ENCODE data around the gene ACD. TPM values are rescaled to one million over a fixed set of nuclear protein-coding genes. Genes with fewer than 3 reads are reported as not detected.

Gene ACD
- total RNA-seq, 1 experiment from 2014 or later: 41.3 TPM

DNA sequence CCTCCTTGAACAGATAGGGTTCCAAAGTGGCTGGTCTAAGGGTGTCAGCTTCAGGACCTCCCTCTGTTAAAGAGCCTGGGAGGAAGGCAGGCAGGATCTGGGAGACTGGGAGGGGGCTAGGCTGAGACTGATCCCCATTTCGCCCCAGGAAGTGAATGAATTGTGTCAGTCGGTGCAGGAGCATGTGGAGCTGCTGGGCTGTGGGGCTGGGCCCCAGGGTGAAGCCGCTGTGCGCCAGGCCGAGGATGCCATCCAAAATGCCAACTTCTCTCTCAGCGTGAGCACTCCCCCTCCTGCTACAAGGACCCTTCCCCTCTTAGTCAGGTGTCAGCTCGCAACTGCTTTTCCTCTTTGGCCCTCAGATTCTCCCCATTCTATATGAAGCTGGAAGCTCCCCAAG is 9.0 kb downstream of the ACD start:
- ChIA-PET POLR2A (no interaction called here), CTCF (interaction anchor here (2.2 to 6.8 kb wide), 5 partner anchors 12 to 137 kb away, joined by 5 to 60 read pairs (median 13); no protein-coding TSS in a partner anchor)
- no peaks in the 10 kb centered on the region for H3K9me3 Mint-ChIP-seq
- H3K36me3 Mint-ChIP-seq: peaks cover 4% of the 10 kb centered on the region; the same call in 1 of the 2 replicates
- no peak overlapping the region for H3K4me3 Mint-ChIP-seq
- TF ChIP-seq, protein P1, sequence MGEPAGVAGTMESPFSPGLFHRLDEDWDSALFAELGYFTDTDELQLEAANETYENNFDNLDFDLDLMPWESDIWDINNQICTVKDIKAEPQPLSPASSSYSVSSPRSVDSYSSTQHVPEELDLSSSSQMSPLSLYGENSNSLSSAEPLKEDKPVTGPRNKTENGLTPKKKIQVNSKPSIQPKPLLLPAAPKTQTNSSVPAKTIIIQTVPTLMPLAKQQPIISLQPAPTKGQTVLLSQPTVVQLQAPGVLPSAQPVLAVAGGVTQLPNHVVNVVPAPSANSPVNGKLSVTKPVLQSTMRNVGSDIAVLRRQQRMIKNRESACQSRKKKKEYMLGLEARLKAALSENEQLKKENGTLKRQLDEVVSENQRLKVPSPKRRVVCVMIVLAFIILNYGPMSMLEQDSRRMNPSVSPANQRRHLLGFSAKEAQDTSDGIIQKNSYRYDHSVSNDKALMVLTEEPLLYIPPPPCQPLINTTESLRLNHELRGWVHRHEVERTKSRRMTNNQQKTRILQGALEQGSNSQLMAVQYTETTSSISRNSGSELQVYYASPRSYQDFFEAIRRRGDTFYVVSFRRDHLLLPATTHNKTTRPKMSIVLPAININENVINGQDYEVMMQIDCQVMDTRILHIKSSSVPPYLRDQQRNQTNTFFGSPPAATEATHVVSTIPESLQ (CRISPR knock-in tag; IDR thresholded peaks at IDR 0.05): no peak
- TF ChIP-seq TEAD4 (CRISPR knock-in tag; IDR thresholded peaks at IDR 0.05) (no peak), SP1 (CRISPR knock-in tag; conservative IDR thresholded peaks at IDR 0.05) (no peak), NFATC4 (CRISPR knock-in tag; IDR thresholded peaks at IDR 0.05) (no peak), ZBTB21 (CRISPR knock-in tag; IDR thresholded peaks at IDR 0.05; ENCODE audit: borderline replicate concordance) (no peak), ZNF416 (CRISPR knock-in tag; IDR thresholded peaks at IDR 0.05) (no peak), TCF7 (CRISPR knock-in tag; IDR thresholded peaks at IDR 0.05; ENCODE audit: low read depth) (no peak), CBFB (CRISPR knock-in tag; IDR thresholded peaks at IDR 0.05; ENCODE audit: low read depth) (no peak)
- TF ChIP-seq, protein P2, sequence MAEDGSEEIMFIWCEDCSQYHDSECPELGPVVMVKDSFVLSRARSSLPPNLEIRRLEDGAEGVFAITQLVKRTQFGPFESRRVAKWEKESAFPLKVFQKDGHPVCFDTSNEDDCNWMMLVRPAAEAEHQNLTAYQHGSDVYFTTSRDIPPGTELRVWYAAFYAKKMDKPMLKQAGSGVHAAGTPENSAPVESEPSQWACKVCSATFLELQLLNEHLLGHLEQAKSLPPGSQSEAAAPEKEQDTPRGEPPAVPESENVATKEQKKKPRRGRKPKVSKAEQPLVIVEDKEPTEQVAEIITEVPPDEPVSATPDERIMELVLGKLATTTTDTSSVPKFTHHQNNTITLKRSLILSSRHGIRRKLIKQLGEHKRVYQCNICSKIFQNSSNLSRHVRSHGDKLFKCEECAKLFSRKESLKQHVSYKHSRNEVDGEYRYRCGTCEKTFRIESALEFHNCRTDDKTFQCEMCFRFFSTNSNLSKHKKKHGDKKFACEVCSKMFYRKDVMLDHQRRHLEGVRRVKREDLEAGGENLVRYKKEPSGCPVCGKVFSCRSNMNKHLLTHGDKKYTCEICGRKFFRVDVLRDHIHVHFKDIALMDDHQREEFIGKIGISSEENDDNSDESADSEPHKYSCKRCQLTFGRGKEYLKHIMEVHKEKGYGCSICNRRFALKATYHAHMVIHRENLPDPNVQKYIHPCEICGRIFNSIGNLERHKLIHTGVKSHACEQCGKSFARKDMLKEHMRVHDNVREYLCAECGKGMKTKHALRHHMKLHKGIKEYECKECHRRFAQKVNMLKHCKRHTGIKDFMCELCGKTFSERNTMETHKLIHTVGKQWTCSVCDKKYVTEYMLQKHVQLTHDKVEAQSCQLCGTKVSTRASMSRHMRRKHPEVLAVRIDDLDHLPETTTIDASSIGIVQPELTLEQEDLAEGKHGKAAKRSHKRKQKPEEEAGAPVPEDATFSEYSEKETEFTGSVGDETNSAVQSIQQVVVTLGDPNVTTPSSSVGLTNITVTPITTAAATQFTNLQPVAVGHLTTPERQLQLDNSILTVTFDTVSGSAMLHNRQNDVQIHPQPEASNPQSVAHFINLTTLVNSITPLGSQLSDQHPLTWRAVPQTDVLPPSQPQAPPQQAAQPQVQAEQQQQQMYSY (CRISPR knock-in tag; IDR thresholded peaks at IDR 0.05): no peak
- TF ChIP-seq, protein P3, sequence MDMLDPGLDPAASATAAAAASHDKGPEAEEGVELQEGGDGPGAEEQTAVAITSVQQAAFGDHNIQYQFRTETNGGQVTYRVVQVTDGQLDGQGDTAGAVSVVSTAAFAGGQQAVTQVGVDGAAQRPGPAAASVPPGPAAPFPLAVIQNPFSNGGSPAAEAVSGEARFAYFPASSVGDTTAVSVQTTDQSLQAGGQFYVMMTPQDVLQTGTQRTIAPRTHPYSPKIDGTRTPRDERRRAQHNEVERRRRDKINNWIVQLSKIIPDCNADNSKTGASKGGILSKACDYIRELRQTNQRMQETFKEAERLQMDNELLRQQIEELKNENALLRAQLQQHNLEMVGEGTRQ (CRISPR knock-in tag; IDR thresholded peaks at IDR 0.05): no peak
- TF ChIP-seq, protein P4, sequence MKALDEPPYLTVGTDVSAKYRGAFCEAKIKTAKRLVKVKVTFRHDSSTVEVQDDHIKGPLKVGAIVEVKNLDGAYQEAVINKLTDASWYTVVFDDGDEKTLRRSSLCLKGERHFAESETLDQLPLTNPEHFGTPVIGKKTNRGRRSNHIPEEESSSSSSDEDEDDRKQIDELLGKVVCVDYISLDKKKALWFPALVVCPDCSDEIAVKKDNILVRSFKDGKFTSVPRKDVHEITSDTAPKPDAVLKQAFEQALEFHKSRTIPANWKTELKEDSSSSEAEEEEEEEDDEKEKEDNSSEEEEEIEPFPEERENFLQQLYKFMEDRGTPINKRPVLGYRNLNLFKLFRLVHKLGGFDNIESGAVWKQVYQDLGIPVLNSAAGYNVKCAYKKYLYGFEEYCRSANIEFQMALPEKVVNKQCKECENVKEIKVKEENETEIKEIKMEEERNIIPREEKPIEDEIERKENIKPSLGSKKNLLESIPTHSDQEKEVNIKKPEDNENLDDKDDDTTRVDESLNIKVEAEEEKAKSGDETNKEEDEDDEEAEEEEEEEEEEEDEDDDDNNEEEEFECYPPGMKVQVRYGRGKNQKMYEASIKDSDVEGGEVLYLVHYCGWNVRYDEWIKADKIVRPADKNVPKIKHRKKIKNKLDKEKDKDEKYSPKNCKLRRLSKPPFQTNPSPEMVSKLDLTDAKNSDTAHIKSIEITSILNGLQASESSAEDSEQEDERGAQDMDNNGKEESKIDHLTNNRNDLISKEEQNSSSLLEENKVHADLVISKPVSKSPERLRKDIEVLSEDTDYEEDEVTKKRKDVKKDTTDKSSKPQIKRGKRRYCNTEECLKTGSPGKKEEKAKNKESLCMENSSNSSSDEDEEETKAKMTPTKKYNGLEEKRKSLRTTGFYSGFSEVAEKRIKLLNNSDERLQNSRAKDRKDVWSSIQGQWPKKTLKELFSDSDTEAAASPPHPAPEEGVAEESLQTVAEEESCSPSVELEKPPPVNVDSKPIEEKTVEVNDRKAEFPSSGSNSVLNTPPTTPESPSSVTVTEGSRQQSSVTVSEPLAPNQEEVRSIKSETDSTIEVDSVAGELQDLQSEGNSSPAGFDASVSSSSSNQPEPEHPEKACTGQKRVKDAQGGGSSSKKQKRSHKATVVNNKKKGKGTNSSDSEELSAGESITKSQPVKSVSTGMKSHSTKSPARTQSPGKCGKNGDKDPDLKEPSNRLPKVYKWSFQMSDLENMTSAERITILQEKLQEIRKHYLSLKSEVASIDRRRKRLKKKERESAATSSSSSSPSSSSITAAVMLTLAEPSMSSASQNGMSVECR (CRISPR knock-in tag; IDR thresholded peaks at IDR 0.05; ENCODE audit: borderline replicate concordance): no peak
- TF ChIP-seq, protein P5, sequence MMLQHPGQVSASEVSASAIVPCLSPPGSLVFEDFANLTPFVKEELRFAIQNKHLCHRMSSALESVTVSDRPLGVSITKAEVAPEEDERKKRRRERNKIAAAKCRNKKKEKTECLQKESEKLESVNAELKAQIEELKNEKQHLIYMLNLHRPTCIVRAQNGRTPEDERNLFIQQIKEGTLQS (CRISPR knock-in tag; conservative IDR thresholded peaks at IDR 0.05): no peak
- DNase-seq (ENCODE audit: low spot score) (no peak), ATAC-seq (no peak)
- H3K4me1 Mint-ChIP-seq: peaks cover 12% of the 10 kb centered on the region
- H3K27ac Mint-ChIP-seq: no peak overlapping the region
- H3K27me3 Mint-ChIP-seq (ENCODE audit: low read depth): peaks cover 90% of the 10 kb centered on the region

DNA sequence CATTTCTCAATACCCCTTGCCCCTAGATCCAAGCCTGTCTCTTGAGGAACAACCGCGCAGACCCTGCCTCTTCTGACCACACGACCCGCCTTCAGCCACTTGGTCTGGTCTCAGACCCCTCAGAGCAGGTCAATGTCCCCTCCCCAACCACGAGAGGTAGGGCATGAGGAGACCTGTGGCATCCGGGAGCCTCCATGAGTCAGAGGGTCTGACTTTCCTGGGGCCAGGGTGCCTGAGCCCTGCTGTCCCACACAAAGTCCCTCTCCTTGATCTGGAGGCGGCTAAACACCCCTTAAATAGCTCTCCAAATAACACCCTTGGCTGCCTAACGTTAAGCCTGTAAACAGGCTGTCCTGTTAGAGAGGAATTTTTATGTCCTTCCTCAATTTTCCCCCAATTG is 10.0 kb downstream of the ACD start:
- ChIA-PET POLR2A (interaction anchor here (0.7 kb wide), 1 partner anchor 16 kb away, joined by 3 read pairs; the partner anchor contains the start of genes C16orf86 and ENKD1), CTCF (interaction anchor here (0.6 to 9.6 kb wide), 5 partner anchors 10 to 169 kb away, joined by 3 to 197 read pairs (median 38); partner anchors contain the start of genes ACD, ATP6V0D1 and PARD6A)
- H3K4me3 Mint-ChIP-seq: peak overlapping the region; percentile 52
- ATAC-seq: no peak
- no peak overlapping the region for H3K27ac Mint-ChIP-seq
- peaks cover 91% of the 10 kb centered on the region for H3K27me3 Mint-ChIP-seq (ENCODE audit: low read depth)
- peaks cover 12% of the 10 kb centered on the region for H3K4me1 Mint-ChIP-seq
- no peak for DNase-seq (ENCODE audit: low spot score)
- no peaks in the 10 kb centered on the region; the same call in 1 of the 2 replicates for H3K36me3 Mint-ChIP-seq
- H3K9me3 Mint-ChIP-seq: no peaks in the 10 kb centered on the region
- no peak for TF ChIP-seq SP1 (CRISPR knock-in tag; conservative IDR thresholded peaks at IDR 0.05)
- TF ChIP-seq ZNF121 (CRISPR knock-in tag; IDR thresholded peaks at IDR 0.05): no peak
- no peak for TF ChIP-seq ZNF263 (CRISPR knock-in tag; IDR thresholded peaks at IDR 0.05; ENCODE audit: low read depth)
- TF ChIP-seq, protein P4 (CRISPR knock-in tag; IDR thresholded peaks at IDR 0.05; ENCODE audit: borderline replicate concordance): no peak
- no peak for TF ChIP-seq GTF2I (CRISPR knock-in tag; conservative IDR thresholded peaks at IDR 0.05)
- TF ChIP-seq, protein P6, sequence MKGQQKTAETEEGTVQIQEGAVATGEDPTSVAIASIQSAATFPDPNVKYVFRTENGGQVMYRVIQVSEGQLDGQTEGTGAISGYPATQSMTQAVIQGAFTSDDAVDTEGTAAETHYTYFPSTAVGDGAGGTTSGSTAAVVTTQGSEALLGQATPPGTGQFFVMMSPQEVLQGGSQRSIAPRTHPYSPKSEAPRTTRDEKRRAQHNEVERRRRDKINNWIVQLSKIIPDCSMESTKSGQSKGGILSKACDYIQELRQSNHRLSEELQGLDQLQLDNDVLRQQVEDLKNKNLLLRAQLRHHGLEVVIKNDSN (CRISPR knock-in tag; IDR thresholded peaks at IDR 0.05): no peak
- TF ChIP-seq, protein P7, sequence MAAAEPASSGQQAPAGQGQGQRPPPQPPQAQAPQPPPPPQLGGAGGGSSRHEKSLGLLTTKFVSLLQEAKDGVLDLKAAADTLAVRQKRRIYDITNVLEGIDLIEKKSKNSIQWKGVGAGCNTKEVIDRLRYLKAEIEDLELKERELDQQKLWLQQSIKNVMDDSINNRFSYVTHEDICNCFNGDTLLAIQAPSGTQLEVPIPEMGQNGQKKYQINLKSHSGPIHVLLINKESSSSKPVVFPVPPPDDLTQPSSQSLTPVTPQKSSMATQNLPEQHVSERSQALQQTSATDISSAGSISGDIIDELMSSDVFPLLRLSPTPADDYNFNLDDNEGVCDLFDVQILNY (CRISPR knock-in tag; IDR thresholded peaks at IDR 0.05): no peak

Measured in WTC11 (cell line).